ENCODE data around the gene SLC17A1.

The SLC17A1 gene

GRCh38 chr6:25831532-25832306 lies at the start of gene SLC17A1:
SLC17A1 (minus strand) TSS chr6:25832052; CDS start chr6:25830557, 1,495 bp downstream.
- DNase-seq = no peak

- DNase-seq = no peak
Measured at GRCh38 chr6:25880601-25881000, 48.7 kb upstream of the SLC17A1 start.

- no peak for DNase-seq
Measured at GRCh38 chr6:25878721-25879322, 47.0 kb upstream of the SLC17A1 start.

GRCh38 chr6:25875926-25876602 lies 44.2 kb upstream of the SLC17A1 start:
- DNase-seq = no peak

- DNase-seq = no peak
Measured at GRCh38 chr6:25875563-25875905, 43.7 kb upstream of the SLC17A1 start.

GRCh38 chr6:25874822-25875562 lies 43.1 kb upstream of the SLC17A1 start:
- no peak for DNase-seq

- DNase-seq = no peak
Measured at GRCh38 chr6:25874118-25874517, 42.3 kb upstream of the SLC17A1 start, which contains the start of gene SLC17A3. SLC17A3 (minus strand) TSS chr6:25874243; CDS start chr6:25868387, 5,856 bp downstream.

- no peak for DNase-seq
Measured at GRCh38 chr6:25872814-25873213, 41.0 kb upstream of the SLC17A1 start.

GRCh38 chr6:25869840-25870239 lies 38.0 kb upstream of the SLC17A1 start:
- DNase-seq = no peak

- DNase-seq = no peak
Measured at GRCh38 chr6:25868436-25869183, 36.8 kb upstream of the SLC17A1 start.

GRCh38 chr6:25866011-25866410 lies 34.2 kb upstream of the SLC17A1 start:
- no peak for DNase-seq

- DNase-seq = no peak
Measured at GRCh38 chr6:25863360-25863759, 31.5 kb upstream of the SLC17A1 start.

GRCh38 chr6:25862199-25862598 lies 30.3 kb upstream of the SLC17A1 start:
- no peak for DNase-seq

GRCh38 chr6:25852756-25853155 lies 20.9 kb upstream of the SLC17A1 start:
- no peak for DNase-seq

- no peak for DNase-seq
Measured at GRCh38 chr6:25851961-25852360, 20.1 kb upstream of the SLC17A1 start.

GRCh38 chr6:25844518-25844917 lies 12.7 kb upstream of the SLC17A1 start:
- DNase-seq = no peak

- DNase-seq = no peak
Measured at GRCh38 chr6:25842526-25842925, 10.7 kb upstream of the SLC17A1 start.

GRCh38 chr6:25835442-25836283 lies 3.8 kb upstream of the SLC17A1 start:
- DNase-seq = no peak

GRCh38 chr6:25834950-25835349 lies 3.1 kb upstream of the SLC17A1 start:
- DNase-seq = no peak

- no peak for DNase-seq
Measured at GRCh38 chr6:25833136-25833535, 1.3 kb upstream of the SLC17A1 start.

- DNase-seq = no peak
Measured at GRCh38 chr6:25832670-25833069, 818 bp upstream of the SLC17A1 start.

- no peak for DNase-seq
Measured at GRCh38 chr6:25832307-25832662, 433 bp upstream of the SLC17A1 start.
